ENCODE results near the gene CHRND.

GRCh38 chr2:232488721-232489300, 37.1 kb upstream of the CHRND start:
- TF ChIP-seq RAD21 (IDR thresholded peaks at IDR 0.05; ENCODE audit: low read length): no peak
- no peak for TF ChIP-seq CTCF (conservative IDR thresholded peaks at IDR 0.05; ENCODE audit: low read depth, low read length)
- TF ChIP-seq POLR2A (IDR thresholded peaks at IDR 0.05; ENCODE audit: low read depth, low read length): no peak
- no peak for TF ChIP-seq FOS (IDR thresholded peaks at IDR 0.05; ENCODE audit: low read depth, low read length)
- TF ChIP-seq BHLHE40 (IDR thresholded peaks at IDR 0.05; ENCODE audit: low read depth, low read length): no peak
- no peak for TF ChIP-seq MAFK (IDR thresholded peaks at IDR 0.05; ENCODE audit: low read depth, low read length)
- no peak for TF ChIP-seq MXI1 (IDR thresholded peaks at IDR 0.05; ENCODE audit: borderline replicate concordance, low read depth, low read length)
- no peak for TF ChIP-seq RCOR1 (IDR thresholded peaks at IDR 0.05; ENCODE audit: insufficient replicate concordance, low read length)
- TF ChIP-seq SMC3 (IDR thresholded peaks at IDR 0.05; ENCODE audit: low read depth, low read length): no peak
